Measurements from ENCODE around the gene ADAMTS16.

- no peak for TF ChIP-seq CTCF (conservative IDR thresholded peaks at IDR 0.05; ENCODE audit: low read depth, low read length)
- TF ChIP-seq EZH2 (IDR thresholded peaks at IDR 0.05; ENCODE audit: borderline replicate concordance, low read depth, low read length, poor library complexity, severe bottlenecking) = no peak
These were observed 4.3 kb downstream of the ADAMTS16 start for GRCh38 chr5:5144441-5144840.
